ENCODE data around the gene SLC2A11. TPM values are rescaled to one million over a fixed set of nuclear protein-coding genes. Genes with fewer than 3 reads are reported as not detected.

SLC2A11 gene
- total RNA-seq, 1 experiment from 2014 or later, result 4.9 TPM

DNA sequence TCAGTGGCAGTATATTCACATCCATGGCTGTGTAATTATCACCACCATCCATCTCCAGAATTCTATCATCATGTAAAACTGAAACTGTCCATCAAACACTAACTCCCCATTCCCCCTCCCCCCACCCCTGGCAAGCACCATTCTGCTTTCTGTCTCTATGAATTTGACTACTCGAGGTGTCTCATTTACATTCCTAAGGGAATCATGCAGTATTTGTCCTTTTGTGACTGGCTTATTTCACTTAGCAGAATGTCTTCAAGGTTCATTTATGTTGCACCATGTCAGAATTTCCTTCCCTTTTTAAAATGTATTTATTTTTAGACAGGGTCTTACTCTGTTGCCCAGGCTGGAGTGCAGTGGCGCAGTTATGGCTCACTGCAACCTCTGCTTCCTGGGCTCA, 39.1 kb upstream of the SLC2A11 start:
- CTCF ChIA-PET, result no interaction called here
- H3K4me1 ChIP-seq (ENCODE audit: insufficient read depth, low read length, poor library complexity, severe bottlenecking), result no peaks in the 10 kb centered on the region
- no peak overlapping the region for H3K4me3 ChIP-seq (ENCODE audit: low read depth, low read length, poor library complexity, severe bottlenecking)
- BruUV-seq (replicated peaks), result no TSS peak
- H3K27ac ChIP-seq (ENCODE audit: low read depth, low read length, poor library complexity, severe bottlenecking), result no peak overlapping the region
- H3K27me3 ChIP-seq (replicated peaks; ENCODE audit: insufficient read depth, low read depth, low read length, poor library complexity), result no peaks in the 10 kb centered on the region
- TF ChIP-seq, protein P1, sequence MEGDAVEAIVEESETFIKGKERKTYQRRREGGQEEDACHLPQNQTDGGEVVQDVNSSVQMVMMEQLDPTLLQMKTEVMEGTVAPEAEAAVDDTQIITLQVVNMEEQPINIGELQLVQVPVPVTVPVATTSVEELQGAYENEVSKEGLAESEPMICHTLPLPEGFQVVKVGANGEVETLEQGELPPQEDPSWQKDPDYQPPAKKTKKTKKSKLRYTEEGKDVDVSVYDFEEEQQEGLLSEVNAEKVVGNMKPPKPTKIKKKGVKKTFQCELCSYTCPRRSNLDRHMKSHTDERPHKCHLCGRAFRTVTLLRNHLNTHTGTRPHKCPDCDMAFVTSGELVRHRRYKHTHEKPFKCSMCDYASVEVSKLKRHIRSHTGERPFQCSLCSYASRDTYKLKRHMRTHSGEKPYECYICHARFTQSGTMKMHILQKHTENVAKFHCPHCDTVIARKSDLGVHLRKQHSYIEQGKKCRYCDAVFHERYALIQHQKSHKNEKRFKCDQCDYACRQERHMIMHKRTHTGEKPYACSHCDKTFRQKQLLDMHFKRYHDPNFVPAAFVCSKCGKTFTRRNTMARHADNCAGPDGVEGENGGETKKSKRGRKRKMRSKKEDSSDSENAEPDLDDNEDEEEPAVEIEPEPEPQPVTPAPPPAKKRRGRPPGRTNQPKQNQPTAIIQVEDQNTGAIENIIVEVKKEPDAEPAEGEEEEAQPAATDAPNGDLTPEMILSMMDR (conservative IDR thresholded peaks at IDR 0.05; ENCODE audit: low read depth, low read length), result no peak
- no peak for TF ChIP-seq EZH2 (IDR thresholded peaks at IDR 0.05; ENCODE audit: borderline replicate concordance, low read depth, low read length, poor library complexity, severe bottlenecking)
- peaks cover 40% of the 10 kb centered on the region for H3K36me3 ChIP-seq (ENCODE audit: insufficient read depth, low read length, poor library complexity, severe bottlenecking)
- intact Hi-C loops (cut with micrococcal nuclease; ENCODE audit: unreplicated experiment), result no loop called here
- POLR2A ChIA-PET (ENCODE audit: low non-redundant PET), result no interaction called here
- DNase-seq (ENCODE audit: low spot score), result no peak
- no peaks in the 10 kb centered on the region for H3K9me3 ChIP-seq (ENCODE audit: low read depth, low read length, poor library complexity, severe bottlenecking)

GRCh38 chr22:23820748-23821211, 36.9 kb upstream of the SLC2A11 start:
- ChIA-PET POLR2A (ENCODE audit: low non-redundant PET) (no interaction called here), CTCF (no interaction called here)
- BruUV-seq (replicated peaks), result no TSS peak
- H3K36me3 ChIP-seq (ENCODE audit: insufficient read depth, low read length, poor library complexity, severe bottlenecking), result peaks cover 62% of the 10 kb centered on the region
- H3K27ac ChIP-seq (ENCODE audit: low read depth, low read length, poor library complexity, severe bottlenecking), result no peak overlapping the region
- H3K27me3 ChIP-seq (replicated peaks; ENCODE audit: insufficient read depth, low read depth, low read length, poor library complexity), result no peaks in the 10 kb centered on the region
- DNase-seq (ENCODE audit: low spot score), result no peak
- H3K4me3 ChIP-seq (ENCODE audit: low read depth, low read length, poor library complexity, severe bottlenecking), result no peak overlapping the region
- no peak for TF ChIP-seq EZH2 (IDR thresholded peaks at IDR 0.05; ENCODE audit: borderline replicate concordance, low read depth, low read length, poor library complexity, severe bottlenecking)
- TF ChIP-seq, protein P1 (conservative IDR thresholded peaks at IDR 0.05; ENCODE audit: low read depth, low read length), result no peak
- H3K9me3 ChIP-seq (ENCODE audit: low read depth, low read length, poor library complexity, severe bottlenecking), result no peaks in the 10 kb centered on the region
- intact Hi-C loops (cut with micrococcal nuclease; ENCODE audit: unreplicated experiment), result no loop called here
- peaks cover 2% of the 10 kb centered on the region for H3K4me1 ChIP-seq (ENCODE audit: insufficient read depth, low read length, poor library complexity, severe bottlenecking)

DNA sequence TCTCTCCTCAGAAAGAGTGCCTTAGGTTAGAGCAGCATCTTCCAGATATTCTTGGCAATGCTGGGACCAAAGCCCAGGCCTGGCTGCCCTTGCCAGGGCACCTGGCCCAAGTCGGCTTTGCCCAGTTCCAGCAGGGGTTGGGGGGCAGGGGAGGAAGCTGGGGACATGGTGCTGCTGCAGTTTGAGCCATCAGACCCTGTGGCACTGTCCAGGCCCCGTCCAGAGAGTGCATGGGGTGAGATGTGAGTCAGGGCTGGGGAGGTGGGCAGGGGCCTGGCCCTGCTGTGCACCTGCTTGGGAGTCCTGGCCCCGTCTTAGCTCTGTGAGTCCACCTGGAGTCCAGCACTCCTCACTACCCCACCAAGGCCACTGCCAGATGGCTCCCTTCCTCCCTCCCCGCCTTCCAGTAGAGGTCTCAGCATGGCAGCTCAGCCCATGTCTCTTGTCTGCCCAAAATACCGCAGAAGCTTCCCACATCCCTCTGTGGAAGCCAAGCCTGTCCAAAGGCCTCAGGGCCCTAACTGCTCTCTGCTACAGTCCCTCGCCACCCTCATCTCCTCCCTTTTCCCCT, 35.5 kb upstream of the SLC2A11 start:
- no peak overlapping the region for H3K4me3 ChIP-seq (ENCODE audit: low read depth, low read length, poor library complexity, severe bottlenecking)
- H3K27me3 ChIP-seq (replicated peaks; ENCODE audit: insufficient read depth, low read depth, low read length, poor library complexity), result no peaks in the 10 kb centered on the region
- intact Hi-C loops (cut with micrococcal nuclease; ENCODE audit: unreplicated experiment), result no loop called here
- H3K27ac ChIP-seq (ENCODE audit: low read depth, low read length, poor library complexity, severe bottlenecking), result no peak overlapping the region
- ChIA-PET CTCF (no interaction called here), POLR2A (ENCODE audit: low non-redundant PET) (no interaction called here)
- TF ChIP-seq, protein P1 (conservative IDR thresholded peaks at IDR 0.05; ENCODE audit: low read depth, low read length), result no peak
- TF ChIP-seq EZH2 (IDR thresholded peaks at IDR 0.05; ENCODE audit: borderline replicate concordance, low read depth, low read length, poor library complexity, severe bottlenecking), result no peak
- H3K4me1 ChIP-seq (ENCODE audit: insufficient read depth, low read length, poor library complexity, severe bottlenecking), result peaks cover 12% of the 10 kb centered on the region
- H3K9me3 ChIP-seq (ENCODE audit: low read depth, low read length, poor library complexity, severe bottlenecking), result no peaks in the 10 kb centered on the region
- no peak for DNase-seq (ENCODE audit: low spot score)
- BruUV-seq (replicated peaks), result no TSS peak
- peaks cover 64% of the 10 kb centered on the region for H3K36me3 ChIP-seq (ENCODE audit: insufficient read depth, low read length, poor library complexity, severe bottlenecking)
